ENCODE measurements around the gene RBM20.

RBM20 gene

GRCh38 chr10:110822035-110822711 lies 178.0 kb downstream of the RBM20 start:
- Histone ChIP-seq H3K27ac (replicated peaks) (no peak overlapping the region), H3K4me3 (replicated peaks; ENCODE audit: insufficient read depth, low read length) (no peak overlapping the region)
- no peak for TF ChIP-seq POLR2AphosphoS5 (IDR thresholded peaks at IDR 0.05; ENCODE audit: low read depth)
- TF ChIP-seq GABPA (IDR thresholded peaks at IDR 0.05; ENCODE audit: low read depth) = no peak
- TF ChIP-seq SPI1 (IDR thresholded peaks at IDR 0.05; ENCODE audit: borderline replicate concordance, low read depth) = no peak
- TF ChIP-seq REST (IDR thresholded peaks at IDR 0.05; ENCODE audit: insufficient replicate concordance, low read depth) = no peak
- TF ChIP-seq CTCF (IDR thresholded peaks at IDR 0.05; ENCODE audit: insufficient read depth, low read length) = no peak

GRCh38 chr10:110822712-110823311 lies 178.7 kb downstream of the RBM20 start:
- H3K27ac ChIP-seq (replicated peaks) = no peak overlapping the region
- TF ChIP-seq SPI1 (IDR thresholded peaks at IDR 0.05; ENCODE audit: borderline replicate concordance, low read depth) (no peak), REST (IDR thresholded peaks at IDR 0.05; ENCODE audit: insufficient replicate concordance, low read depth) (no peak), POLR2AphosphoS5 (IDR thresholded peaks at IDR 0.05; ENCODE audit: low read depth) (no peak), CTCF (IDR thresholded peaks at IDR 0.05; ENCODE audit: insufficient read depth, low read length) (no peak), GABPA (IDR thresholded peaks at IDR 0.05; ENCODE audit: low read depth) (no peak)
- no peaks in the 10 kb centered on the region for H3K27me3 ChIP-seq (ENCODE audit: insufficient read depth, poor library complexity, severe bottlenecking)
- no peak overlapping the region for H3K4me3 ChIP-seq (replicated peaks; ENCODE audit: insufficient read depth, low read length)
- no peak for DNase-seq (ENCODE audit: low read depth in 1 of 2, low spot score in 1 of 2)

More at GRCh38 chr10:110822035-110822711, 178.0 kb downstream of the RBM20 start:
- H3K27me3 ChIP-seq (ENCODE audit: insufficient read depth, poor library complexity, severe bottlenecking) = no peaks in the 10 kb centered on the region
- no peak for DNase-seq (ENCODE audit: low read depth in 1 of 2, low spot score in 1 of 2)

- H3K27me3 ChIP-seq (ENCODE audit: insufficient read depth, poor library complexity, severe bottlenecking) = no peaks in the 10 kb centered on the region
- no peak overlapping the region for H3K27ac ChIP-seq (replicated peaks)
- H3K4me3 ChIP-seq (replicated peaks; ENCODE audit: insufficient read depth, low read length) = no peak overlapping the region
- TF ChIP-seq CTCF (IDR thresholded peaks at IDR 0.05; ENCODE audit: insufficient read depth, low read length) (no peak), REST (IDR thresholded peaks at IDR 0.05; ENCODE audit: insufficient replicate concordance, low read depth) (no peak), SPI1 (IDR thresholded peaks at IDR 0.05; ENCODE audit: borderline replicate concordance, low read depth) (no peak), GABPA (IDR thresholded peaks at IDR 0.05; ENCODE audit: low read depth) (no peak), POLR2AphosphoS5 (IDR thresholded peaks at IDR 0.05; ENCODE audit: low read depth) (no peak)
- DNase-seq (ENCODE audit: low read depth in 1 of 2, low spot score in 1 of 2) = no peak
Observed at GRCh38 chr10:110824152-110824441, 180.0 kb downstream of the RBM20 start.
